ENCODE results near the gene LCAT.

- TF ChIP-seq SP1 (IDR thresholded peaks at IDR 0.05) = no peak
- no peak for TF ChIP-seq FOXA1 (IDR thresholded peaks at IDR 0.05)
Observed at GRCh38 chr16:67979955-67980678, 36.2 kb upstream of the LCAT start, which contains the start of gene DPEP3.
